Measurements from ENCODE around the gene NEDD4L. TPM values are rescaled to one million over a fixed set of nuclear protein-coding genes. Genes with fewer than 3 reads are reported as not detected.

The NEDD4L gene
- total and polyA plus RNA-seq, 10 of the 15 experiments (the other 5 are each of a cell fraction or from before 2014, with no cell fraction given), result 7.4 to 24.0 (median 17.7) TPM

DNA sequence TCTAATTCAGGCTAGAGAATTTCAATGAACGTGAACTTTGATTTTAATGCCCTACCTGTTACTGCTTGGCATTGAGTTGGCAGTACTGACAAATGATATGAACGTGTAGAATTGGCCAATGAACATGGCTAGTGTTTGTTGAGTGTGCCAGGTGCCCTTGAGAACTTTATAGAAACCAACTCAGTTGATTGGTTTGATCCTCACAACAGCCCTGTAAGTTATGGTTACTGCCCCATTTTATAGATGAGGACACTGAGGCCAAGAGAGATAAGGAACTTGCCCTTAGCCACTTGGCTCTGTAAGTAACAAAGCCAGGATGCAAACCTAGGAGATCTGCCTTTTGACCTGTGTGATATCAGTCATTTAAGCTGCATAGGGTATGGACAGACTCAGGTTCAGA lies 275.7 kb downstream of the NEDD4L start:
- Histone ChIP-seq H3K9ac (ENCODE audit: control insufficient read depth, insufficient read depth, low read length) (no peak overlapping the region), H3K36me3 (ENCODE audit: control insufficient read depth in 2 of 2, insufficient read depth in 2 of 2, low read length in 1 of 2) (no peaks in the 10 kb centered on the region; a peak in 2 of 4 replicates), H2AFZ (ENCODE audit: control insufficient read depth, low read depth, low read length) (no peak overlapping the region), H4K20me1 (ENCODE audit: control insufficient read depth, insufficient read depth) (no peaks in the 10 kb centered on the region), H3K4me1 (ENCODE audit: control insufficient read depth, insufficient read depth, low read length) (peaks cover 12% of the 10 kb centered on the region), H3K79me2 (ENCODE audit: control insufficient read depth, insufficient read depth, low read length) (no peaks in the 10 kb centered on the region), H3K27me3 (replicated peaks in 1 of 2; ENCODE audit: control insufficient read depth in 2 of 2, insufficient read depth in 2 of 2, low read length in 1 of 2) (no peaks in the 10 kb centered on the region), H3K4me2 (ENCODE audit: control insufficient read depth, insufficient read depth) (no peak overlapping the region), H3K4me3 (no peak overlapping the region), H3K9me3 (replicated peaks; ENCODE audit: control insufficient read depth, insufficient read depth, low read length) (no peaks in the 10 kb centered on the region), H3K27ac (ENCODE audit: control insufficient read depth, insufficient read depth) (no peak overlapping the region)
- FAIRE-seq, result no peak
- ChIA-PET SMC1A (ENCODE audit: uncharacterized antibody, unreplicated experiment) (no interaction called here), RAD21 (ENCODE audit: unreplicated experiment) (interaction anchor here (0.6 to 1.0 kb wide), 2 partner anchors 124 to 138 kb away, joined by 3 read pairs; no protein-coding TSS in a partner anchor), POLR2A (no interaction called here), CTCF (interaction anchor here (0.7 to 1.8 kb wide), 2 partner anchors 130 to 140 kb away, joined by 3 to 5 read pairs; no protein-coding TSS in a partner anchor)
- no peak for ATAC-seq
- WGBS (ENCODE audit: insufficient coverage, insufficient replicate concordance, low lambda C conversion rate, missing lambda C conversion rate), result 50% methylated on average over 2 of the region's 2 CpGs
- TF ChIP-seq SPI1 (IDR thresholded peaks at IDR 0.05; ENCODE audit: borderline replicate concordance, insufficient read depth, low read depth, low read length) (no peak), FOXK2 (IDR thresholded peaks at IDR 0.05) (no peak), LARP7 (IDR thresholded peaks at IDR 0.05) (no peak), PML (IDR thresholded peaks at IDR 0.05; ENCODE audit: low read length) (no peak), TCF7 (IDR thresholded peaks at IDR 0.05; ENCODE audit: borderline replicate concordance) (no peak), HCFC1 (IDR thresholded peaks at IDR 0.05; ENCODE audit: low read length) (no peak), SMC3 (IDR thresholded peaks at IDR 0.05; ENCODE audit: borderline replicate concordance, low read length) (no peak)
- TF ChIP-seq, protein P1, sequence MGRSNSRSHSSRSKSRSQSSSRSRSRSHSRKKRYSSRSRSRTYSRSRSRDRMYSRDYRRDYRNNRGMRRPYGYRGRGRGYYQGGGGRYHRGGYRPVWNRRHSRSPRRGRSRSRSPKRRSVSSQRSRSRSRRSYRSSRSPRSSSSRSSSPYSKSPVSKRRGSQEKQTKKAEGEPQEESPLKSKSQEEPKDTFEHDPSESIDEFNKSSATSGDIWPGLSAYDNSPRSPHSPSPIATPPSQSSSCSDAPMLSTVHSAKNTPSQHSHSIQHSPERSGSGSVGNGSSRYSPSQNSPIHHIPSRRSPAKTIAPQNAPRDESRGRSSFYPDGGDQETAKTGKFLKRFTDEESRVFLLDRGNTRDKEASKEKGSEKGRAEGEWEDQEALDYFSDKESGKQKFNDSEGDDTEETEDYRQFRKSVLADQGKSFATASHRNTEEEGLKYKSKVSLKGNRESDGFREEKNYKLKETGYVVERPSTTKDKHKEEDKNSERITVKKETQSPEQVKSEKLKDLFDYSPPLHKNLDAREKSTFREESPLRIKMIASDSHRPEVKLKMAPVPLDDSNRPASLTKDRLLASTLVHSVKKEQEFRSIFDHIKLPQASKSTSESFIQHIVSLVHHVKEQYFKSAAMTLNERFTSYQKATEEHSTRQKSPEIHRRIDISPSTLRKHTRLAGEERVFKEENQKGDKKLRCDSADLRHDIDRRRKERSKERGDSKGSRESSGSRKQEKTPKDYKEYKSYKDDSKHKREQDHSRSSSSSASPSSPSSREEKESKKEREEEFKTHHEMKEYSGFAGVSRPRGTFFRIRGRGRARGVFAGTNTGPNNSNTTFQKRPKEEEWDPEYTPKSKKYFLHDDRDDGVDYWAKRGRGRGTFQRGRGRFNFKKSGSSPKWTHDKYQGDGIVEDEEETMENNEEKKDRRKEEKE (IDR thresholded peaks at IDR 0.05), result no peak
- BruUV-seq (replicated peaks), result no TSS peak
- intact Hi-C loops (cut with micrococcal nuclease; ENCODE audit: unreplicated experiment), result loop anchor here (5.0 to 10.0 kb wide), 3 partner anchors 137 to 362 kb away; partner anchors contain the start of gene NEDD4L
- DNase-seq (ENCODE audit: low read depth, low spot score), result no peak
- in situ Hi-C loops (cut with MboI), result no loop called here
